IPS-18a (cell line): ENCODE data around the gene NUTF2.
A peak's percentile ranks its signal among the peaks of the same experiment; 100 is the strongest.
"Not testable (repeated sequence)": the region's sequence is repeated elsewhere in the genome, so short reads cannot be mapped to it uniquely, and the experiment has no call there.

Experiments
- H3K27ac ChIP-seq: one replicate; pipeline ENCODE4 v1.5.1; 2013; ENCODE audit warnings: low read length
- H3K27me3 ChIP-seq: one replicate; pipeline ENCODE4 v1.6.1; 2013; ENCODE audit warnings: mild to moderate bottlenecking, low read length; ENCODE audit not compliant: control insufficient read depth, insufficient read depth
- H3K36me3 ChIP-seq: one replicate; pipeline ENCODE4 v1.6.1; 2013; ENCODE audit warnings: low read depth, low read length; ENCODE audit not compliant: control insufficient read depth
- H3K4me1 ChIP-seq: one replicate; pipeline ENCODE4 v1.6.1; 2013; ENCODE audit warnings: low read depth, low read length; ENCODE audit not compliant: control insufficient read depth
- H3K4me3 ChIP-seq: one replicate; pipeline ENCODE4 v1.5.1; 2013; ENCODE audit warnings: low read length
- H3K9ac ChIP-seq: one replicate; pipeline ENCODE4 v1.6.1; 2013; ENCODE audit warnings: mild to moderate bottlenecking, low read length, moderate library complexity
- H3K9me3 ChIP-seq: one replicate; pipeline ENCODE4 v1.6.1; 2013; ENCODE audit warnings: low read depth, low read length; ENCODE audit not compliant: control insufficient read depth

NUTF2 gene

GRCh38 chr16:67892899-67893742 is 46.4 kb downstream of the NUTF2 start, which contains the start of gene PSKH1:
Gene PSKH1 (plus strand): TSS chr16:67893254. CDS start chr16:67908750, 15,496 bp downstream.
- no peaks in the 10 kb centered on the region for H3K36me3 ChIP-seq
- H3K27ac ChIP-seq: peak within 1 kb of the TSS; percentile 79
- H3K9ac ChIP-seq: peak within 1 kb of the TSS; percentile 94
- peaks cover 9% of the 10 kb centered on the region for H3K4me1 ChIP-seq
- H3K9me3 ChIP-seq: no peaks in the 10 kb centered on the region
- H3K4me3 ChIP-seq: peak within 1 kb of the TSS; percentile 95
- H3K27me3 ChIP-seq: no peaks in the 10 kb centered on the region

- Histone ChIP-seq H3K9ac (peak overlapping the region; percentile 94), H3K4me3 (peak overlapping the region; percentile 95), H3K27ac (peak overlapping the region; percentile 79), H3K27me3 (no peaks in the 10 kb centered on the region), H3K36me3 (no peaks in the 10 kb centered on the region), H3K9me3 (no peaks in the 10 kb centered on the region), H3K4me1 (peaks cover 9% of the 10 kb centered on the region)
These were observed 47.1 kb downstream of the NUTF2 start for GRCh38 chr16:67893743-67894399.

DNA sequence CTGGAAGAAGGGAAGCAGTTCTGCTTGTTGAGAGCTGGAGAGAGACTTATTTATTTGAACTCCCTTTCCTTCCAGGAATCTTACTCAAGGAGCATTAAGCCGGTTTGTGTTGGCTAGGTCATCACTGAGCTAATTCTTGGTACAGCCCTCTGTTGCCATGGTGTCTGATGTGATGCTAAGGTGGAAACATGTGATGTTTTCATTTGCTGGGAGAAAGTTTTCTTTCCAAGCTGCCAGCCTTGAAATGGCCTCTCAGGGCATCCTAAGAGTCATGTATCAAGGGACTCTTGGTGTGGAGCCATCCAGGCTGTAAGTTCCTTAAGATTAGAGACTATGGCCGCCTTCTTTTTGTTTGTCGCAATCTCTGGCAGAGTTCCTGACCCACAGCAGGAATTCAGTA is 50.5 kb downstream of the NUTF2 start:
- Histone ChIP-seq H3K9me3 (no peaks in the 10 kb centered on the region), H3K36me3 (no peaks in the 10 kb centered on the region), H3K27ac (no peak overlapping the region), H3K27me3 (no peaks in the 10 kb centered on the region), H3K4me1 (peaks cover 9% of the 10 kb centered on the region), H3K4me3 (no peak overlapping the region), H3K9ac (no peak overlapping the region)

GRCh38 chr16:67901734-67902133 is 55.0 kb downstream of the NUTF2 start:
- no peaks in the 10 kb centered on the region for H3K4me1 ChIP-seq
- H3K9ac ChIP-seq: no peak overlapping the region

DNA sequence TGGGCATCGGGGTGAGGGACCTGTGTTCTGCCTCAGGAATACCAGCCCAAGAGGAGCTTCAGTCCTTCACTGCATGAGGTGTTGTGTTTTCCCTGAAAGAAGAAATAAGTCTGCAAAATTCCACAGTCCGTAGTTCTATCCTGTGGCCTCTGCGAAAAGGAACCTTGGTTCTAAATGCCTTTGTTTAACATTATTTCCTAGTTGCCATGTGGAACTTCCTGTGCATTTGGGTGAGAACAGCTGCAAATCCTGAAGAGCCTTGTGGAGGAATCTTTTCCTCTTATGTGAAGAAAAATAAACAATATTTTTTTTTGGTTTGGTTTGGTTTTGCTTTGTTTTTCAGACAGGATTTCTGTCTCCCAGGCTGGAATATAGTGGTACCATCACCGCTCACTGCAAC is 56.1 kb downstream of the NUTF2 start:
- no peak overlapping the region for H3K4me3 ChIP-seq
- no peak overlapping the region for H3K27ac ChIP-seq
- H3K4me1 ChIP-seq: no peaks in the 10 kb centered on the region

More at GRCh38 chr16:67901734-67902133, 55.0 kb downstream of the NUTF2 start:
- no peaks in the 10 kb centered on the region for H3K36me3 ChIP-seq
- H3K27me3 ChIP-seq: no peaks in the 10 kb centered on the region
- no peak overlapping the region for H3K27ac ChIP-seq
- no peaks in the 10 kb centered on the region for H3K9me3 ChIP-seq
- no peak overlapping the region for H3K4me3 ChIP-seq

DNA sequence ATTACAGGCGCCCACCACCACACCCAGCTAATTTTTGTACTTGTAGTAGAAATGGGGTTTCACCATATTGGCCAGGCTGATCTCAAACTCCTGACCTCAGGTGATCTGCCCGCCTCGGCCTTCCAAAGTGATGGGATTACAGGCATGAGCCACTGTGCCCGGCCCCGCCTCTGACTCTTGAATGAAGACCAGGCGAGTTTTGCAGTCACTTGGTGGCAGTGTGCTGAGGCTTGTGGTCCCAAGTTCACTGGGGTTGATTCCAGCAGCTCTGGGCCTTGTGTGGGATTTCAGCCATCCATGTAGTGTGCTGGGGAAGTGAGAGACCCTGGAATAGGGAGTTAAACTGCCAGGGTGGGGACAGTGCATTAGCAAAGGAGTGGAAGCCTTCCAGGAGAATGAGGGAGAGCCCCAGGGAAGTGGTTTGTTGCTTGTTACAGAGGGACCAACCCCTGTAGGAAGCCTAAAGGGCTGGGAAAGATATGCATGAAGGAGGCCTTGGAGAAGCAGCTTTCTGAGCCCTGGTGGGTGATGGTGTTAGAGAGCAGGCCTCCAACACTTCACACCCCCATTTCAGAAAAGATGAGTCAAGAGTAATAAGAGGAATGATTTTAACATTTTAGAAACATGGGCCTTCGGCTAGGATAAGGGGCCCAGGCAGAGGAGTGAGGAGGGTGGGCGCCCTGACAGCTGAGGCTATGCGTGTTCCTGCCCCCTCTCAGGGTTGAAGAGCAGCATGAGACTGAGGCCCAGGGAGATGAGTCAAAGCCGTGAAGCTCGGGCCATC is 60.9 kb downstream of the NUTF2 start:
- H3K9me3 ChIP-seq: no peaks in the 10 kb centered on the region
- H3K9ac ChIP-seq: no peak overlapping the region
- H3K4me3 ChIP-seq: no peak overlapping the region
- no peaks in the 10 kb centered on the region for H3K27me3 ChIP-seq
- H3K36me3 ChIP-seq: peaks cover 22% of the 10 kb centered on the region
- no peaks in the 10 kb centered on the region for H3K4me1 ChIP-seq
- H3K27ac ChIP-seq: no peak overlapping the region

More for the DNA sequence above, 56.1 kb downstream of the NUTF2 start:
- H3K9me3 ChIP-seq: no peaks in the 10 kb centered on the region
- no peaks in the 10 kb centered on the region for H3K36me3 ChIP-seq
- H3K27me3 ChIP-seq: no peaks in the 10 kb centered on the region
- H3K9ac ChIP-seq: no peak overlapping the region

DNA sequence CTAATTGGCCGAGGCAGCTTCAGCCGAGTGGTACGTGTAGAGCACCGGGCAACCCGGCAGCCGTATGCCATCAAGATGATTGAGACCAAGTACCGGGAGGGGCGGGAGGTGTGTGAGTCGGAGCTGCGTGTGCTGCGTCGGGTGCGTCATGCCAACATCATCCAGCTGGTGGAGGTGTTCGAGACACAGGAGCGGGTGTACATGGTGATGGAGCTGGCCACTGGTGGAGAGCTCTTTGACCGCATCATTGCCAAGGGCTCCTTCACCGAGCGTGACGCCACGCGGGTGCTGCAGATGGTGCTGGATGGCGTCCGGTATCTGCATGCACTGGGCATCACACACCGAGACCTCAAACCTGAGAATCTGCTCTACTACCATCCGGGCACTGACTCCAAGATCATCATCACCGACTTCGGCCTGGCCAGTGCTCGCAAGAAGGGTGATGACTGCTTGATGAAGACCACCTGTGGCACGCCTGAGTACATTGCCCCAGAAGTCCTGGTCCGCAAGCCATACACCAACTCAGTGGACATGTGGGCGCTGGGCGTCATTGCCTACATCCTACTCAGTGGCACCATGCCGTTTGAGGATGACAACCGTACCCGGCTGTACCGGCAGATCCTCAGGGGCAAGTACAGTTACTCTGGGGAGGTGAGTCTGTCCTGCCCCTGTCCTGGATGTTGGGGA is 62.5 kb downstream of the NUTF2 start:
- no peak overlapping the region for H3K4me3 ChIP-seq
- H3K9ac ChIP-seq: no peak overlapping the region
- H3K27ac ChIP-seq: no peak overlapping the region
- H3K4me1 ChIP-seq: no peaks in the 10 kb centered on the region
- no peaks in the 10 kb centered on the region for H3K9me3 ChIP-seq
- H3K27me3 ChIP-seq: no peaks in the 10 kb centered on the region
- H3K36me3 ChIP-seq: peaks cover 22% of the 10 kb centered on the region

GRCh38 chr16:67910158-67910557 is 63.4 kb downstream of the NUTF2 start:
- Histone ChIP-seq H3K27ac (no peak overlapping the region), H3K27me3 (no peaks in the 10 kb centered on the region), H3K4me3 (no peak overlapping the region), H3K9me3 (no peaks in the 10 kb centered on the region), H3K36me3 (peaks cover 22% of the 10 kb centered on the region), H3K9ac (no peak overlapping the region), H3K4me1 (peaks cover 5% of the 10 kb centered on the region)

GRCh38 chr16:67914758-67915495 is 68.2 kb downstream of the NUTF2 start:
- Histone ChIP-seq H3K27ac (no peak overlapping the region), H3K4me1 (peaks cover 5% of the 10 kb centered on the region), H3K27me3 (no peaks in the 10 kb centered on the region), H3K9ac (no peak overlapping the region), H3K4me3 (no peak overlapping the region), H3K9me3 (no peaks in the 10 kb centered on the region), H3K36me3 (peaks cover 11% of the 10 kb centered on the region)

- H3K9me3 ChIP-seq, H3K36me3 ChIP-seq, H3K4me1 ChIP-seq, H3K27ac ChIP-seq, H3K27me3 ChIP-seq, H3K9ac ChIP-seq, H3K4me3 ChIP-seq: not testable (repeated sequence)
These were observed 68.7 kb downstream of the NUTF2 start for GRCh38 chr16:67915496-67915769.
